Cardiac fibroblast (primary cell): ENCODE measurements around the gene SPATA21.

Experiments
- DNase-seq, 2 donors: peaks; one replicate each; pipeline versions ENCODE4 v3.0.0 to v3.0.0-alpha.2; 2010; ENCODE audit warnings: low read depth in 2 of 2
- H3K4me3 ChIP-seq, 2 donors: replicated peaks in 1 of 2; 1 replicate in 1 of 2; 2 replicates in 1 of 2; pipeline ENCODE4 v1.5.1; 2011; ENCODE audit warnings: low read depth in 2 of 2, low read length in 2 of 2, mild to moderate bottlenecking in 2 of 2, moderate library complexity in 1 of 2
- CTCF ChIP-seq: IDR thresholded peaks from one replicate; pipeline ENCODE4 v1.5.1; 2011; ENCODE audit warnings: low read depth, mild to moderate bottlenecking, low read length, inconsistent platforms

Gene SPATA21

GRCh38 chr1:16446116-16446515 lies 8.9 kb upstream of the SPATA21 start:
- no peak for TF ChIP-seq CTCF
- DNase-seq = no peak
- H3K4me3 ChIP-seq = no peak overlapping the region

GRCh38 chr1:16445052-16445451 lies 7.8 kb upstream of the SPATA21 start:
- DNase-seq = no peak
- no peak for TF ChIP-seq CTCF
- no peak overlapping the region for H3K4me3 ChIP-seq

- TF ChIP-seq CTCF = no peak
- no peak overlapping the region for H3K4me3 ChIP-seq
- no peak for DNase-seq
Observed at GRCh38 chr1:16443975-16444770, 6.9 kb upstream of the SPATA21 start.

- H3K4me3 ChIP-seq = no peak overlapping the region
- no peak for TF ChIP-seq CTCF
- DNase-seq = no peak
Observed at GRCh38 chr1:16442941-16443340, 5.7 kb upstream of the SPATA21 start.

GRCh38 chr1:16442265-16442664 lies 5.0 kb upstream of the SPATA21 start:
- no peak overlapping the region for H3K4me3 ChIP-seq
- TF ChIP-seq CTCF = no peak

GRCh38 chr1:16441282-16441665 lies 4.0 kb upstream of the SPATA21 start:
- DNase-seq = peak; percentile 23 to 37
- no peak for TF ChIP-seq CTCF
- peak overlapping the region; percentile 100 for H3K4me3 ChIP-seq

More at GRCh38 chr1:16442265-16442664, 5.0 kb upstream of the SPATA21 start:
- DNase-seq = no peak
